HG02610 (cell line): ENCODE data around the gene OPTN.
"Not testable (repeated sequence)": the region's sequence is repeated elsewhere in the genome, so short reads cannot be mapped to it uniquely, and the experiment has no call there.

Experiments used
- ATAC-seq: cut with Tn5 transposase; IDR thresholded peaks from one replicate; pipeline ENCODE4 v1.9.1; 2021; ENCODE audit warnings: mild to moderate bottlenecking, moderate library complexity; ENCODE audit not compliant: unreplicated experiment

Gene OPTN

DNA sequence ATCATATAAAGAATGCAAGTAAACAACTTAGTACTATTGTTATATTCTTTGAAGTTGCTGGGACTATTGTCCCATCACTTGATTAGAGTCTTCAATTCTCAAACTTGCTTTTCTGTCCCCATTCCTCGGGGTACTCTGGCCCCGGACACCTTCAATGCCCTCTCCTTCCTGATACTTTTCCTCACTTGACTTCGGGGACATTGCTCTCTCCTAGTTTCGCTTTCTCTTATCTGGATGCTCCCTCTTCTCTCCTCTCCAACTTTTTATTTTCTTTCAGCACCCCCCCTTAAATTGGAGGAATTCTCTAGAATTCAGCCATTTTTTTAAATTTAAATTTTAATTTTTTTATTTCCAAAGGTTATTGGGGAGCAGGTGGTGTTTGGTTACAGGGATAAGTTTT is 10.6 kb upstream of the OPTN start:
- no peak for ATAC-seq

DNA sequence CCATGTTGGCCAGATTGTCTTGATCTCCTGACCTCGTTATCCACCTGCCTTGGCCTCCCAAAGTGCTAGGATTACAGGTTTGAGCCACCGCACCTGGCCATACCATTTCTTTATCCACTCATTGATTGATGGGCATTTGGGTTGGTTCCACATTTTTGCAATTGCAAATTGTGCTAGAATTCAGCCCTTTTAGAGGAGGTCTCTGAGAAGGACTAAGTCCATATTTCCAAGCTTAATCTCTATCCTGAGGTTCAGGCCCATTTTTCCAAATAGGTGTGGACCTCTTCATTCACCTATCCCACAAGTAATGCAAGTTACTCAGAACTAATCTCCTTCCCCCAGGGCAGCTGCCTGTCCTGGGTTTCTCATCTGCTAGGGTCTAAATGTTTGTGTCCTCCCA is 9.7 kb upstream of the OPTN start:
- ATAC-seq, result no peak

DNA sequence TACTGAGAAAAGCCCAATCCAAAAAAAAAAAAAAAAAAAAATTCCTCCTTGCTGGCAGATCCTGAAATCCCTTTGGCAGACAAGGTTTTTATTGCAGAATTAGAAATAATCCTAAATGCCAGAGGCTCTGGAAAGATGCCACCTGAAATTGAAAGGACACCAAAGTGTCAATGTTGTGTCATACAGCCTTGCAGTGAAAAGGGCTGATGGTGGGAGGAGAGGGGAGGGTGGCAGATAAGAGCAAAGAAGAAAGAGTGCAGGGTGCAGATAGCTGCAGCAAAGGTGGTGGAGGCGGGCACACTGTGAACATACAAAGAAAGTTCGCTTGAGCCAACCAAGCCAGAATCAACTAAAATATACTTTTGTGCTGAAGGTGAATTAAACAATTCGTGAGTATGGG is 8.2 kb upstream of the OPTN start:
- no peak for ATAC-seq

GRCh38 chr10:13092291-13093102 is 7.5 kb upstream of the OPTN start:
- no peak for ATAC-seq

DNA sequence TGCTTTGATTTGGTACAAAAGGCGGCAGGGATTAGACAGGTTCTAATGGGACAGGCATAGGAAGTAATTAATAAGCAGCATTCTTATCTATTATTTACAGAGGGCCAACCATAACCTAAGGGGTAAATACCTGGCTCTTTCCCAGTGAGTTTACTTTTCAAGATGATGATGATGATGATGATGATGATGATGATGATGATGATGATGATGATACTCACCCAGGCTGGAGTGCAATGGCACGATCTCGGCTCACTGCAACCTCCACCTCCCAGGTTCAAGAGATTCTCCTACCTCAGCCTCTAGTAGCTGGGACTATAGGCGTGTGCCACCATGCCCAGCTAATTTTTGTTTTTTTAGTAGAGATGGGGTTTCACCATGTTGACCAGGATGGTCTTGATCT is 5.9 kb upstream of the OPTN start:
- not testable (repeated sequence) for ATAC-seq

GRCh38 chr10:13095094-13095493 is 4.9 kb upstream of the OPTN start:
- ATAC-seq, result no peak

DNA sequence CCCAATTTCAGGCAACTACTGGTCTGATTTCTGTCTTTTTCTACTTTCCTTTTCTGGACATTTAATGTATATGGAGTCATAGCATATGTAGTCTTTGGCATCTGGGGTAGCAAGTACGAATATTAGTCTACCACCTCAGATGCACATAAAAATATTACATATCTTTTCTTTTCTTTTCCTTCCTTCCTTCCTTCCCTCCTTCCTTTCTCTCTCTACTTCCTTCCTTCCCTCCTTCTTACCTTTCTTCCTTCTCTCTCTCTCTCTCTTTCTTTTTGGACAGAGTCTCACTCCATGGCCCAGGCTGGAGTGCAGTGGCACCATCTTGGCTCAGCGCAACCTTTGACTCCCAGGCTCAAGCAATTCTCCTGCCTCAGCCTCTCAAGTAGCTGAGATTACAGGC is 4.0 kb upstream of the OPTN start:
- ATAC-seq, result no peak

DNA sequence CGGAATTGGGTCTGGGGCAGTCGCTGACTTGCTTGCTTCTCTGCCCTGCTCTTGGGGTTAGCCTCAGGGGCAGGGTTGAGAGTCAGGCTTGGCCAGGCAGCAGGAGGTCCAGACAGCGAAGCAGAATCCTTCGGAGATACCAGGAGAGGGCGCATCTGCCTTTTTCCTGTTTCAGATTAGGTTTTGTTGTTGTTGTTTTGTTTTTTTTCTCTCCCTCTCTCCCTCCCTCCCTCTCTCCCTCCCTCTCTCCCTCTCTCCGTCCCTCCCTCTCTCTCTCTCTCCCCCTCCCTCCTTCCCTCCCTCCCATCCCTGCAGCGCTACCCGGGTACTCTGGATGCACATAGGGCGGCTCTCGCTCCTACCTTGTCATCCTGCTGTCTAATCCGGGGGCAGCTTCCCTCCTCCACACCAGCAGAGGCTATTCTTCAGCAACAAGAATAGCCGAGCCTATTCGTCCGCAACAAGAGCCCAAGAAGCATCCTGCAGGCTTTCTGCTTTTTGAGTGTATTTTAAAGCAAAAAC is 758 bp upstream of the OPTN start:
- ATAC-seq, result peak; percentile 23

DNA sequence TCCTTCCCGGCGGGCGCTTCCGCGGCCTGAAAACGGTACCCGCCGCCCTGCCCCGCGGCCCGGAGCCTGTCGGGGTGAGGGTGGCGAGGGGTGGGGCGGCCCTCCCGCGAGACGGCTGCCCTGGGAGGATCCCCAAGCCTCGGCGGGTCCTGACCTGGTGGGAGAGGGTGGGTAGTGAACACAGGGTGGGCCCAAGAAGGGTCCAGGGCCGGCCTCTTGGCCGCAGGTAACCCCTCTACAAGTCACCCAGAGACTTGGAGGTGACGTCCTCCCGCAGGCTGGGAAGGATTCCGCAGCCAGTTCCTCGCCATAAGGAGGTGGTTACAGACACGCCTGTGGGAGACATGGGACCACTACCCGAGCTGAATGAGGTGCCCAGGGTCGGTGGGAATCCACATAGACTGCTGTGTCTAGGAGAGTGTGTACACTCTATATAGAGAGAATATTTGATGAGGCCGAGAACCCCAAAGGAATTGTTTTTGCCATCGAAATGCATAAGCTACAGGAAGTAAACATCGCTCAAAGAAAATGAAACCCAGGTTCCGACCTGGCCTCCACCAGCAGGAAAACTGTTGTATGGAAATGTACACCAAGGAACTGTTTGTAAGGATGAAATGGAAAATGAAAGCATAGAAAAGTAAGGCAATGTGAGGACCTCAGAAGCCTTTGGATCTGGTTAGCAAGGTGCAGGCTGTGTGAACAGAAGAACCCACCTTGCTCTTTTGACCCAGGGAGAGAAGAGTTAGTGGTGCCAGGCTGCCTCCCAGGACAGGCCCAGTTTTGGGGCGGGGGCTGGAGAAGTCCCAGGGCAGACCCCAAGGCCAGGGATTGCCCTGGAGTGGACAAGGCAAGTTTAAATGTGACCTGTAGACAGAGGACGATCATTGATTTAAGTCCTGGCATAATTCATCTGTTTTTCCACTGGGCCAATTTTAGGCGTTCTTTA is 659 bp downstream of the OPTN start:
- peak; percentile 32 for ATAC-seq

DNA sequence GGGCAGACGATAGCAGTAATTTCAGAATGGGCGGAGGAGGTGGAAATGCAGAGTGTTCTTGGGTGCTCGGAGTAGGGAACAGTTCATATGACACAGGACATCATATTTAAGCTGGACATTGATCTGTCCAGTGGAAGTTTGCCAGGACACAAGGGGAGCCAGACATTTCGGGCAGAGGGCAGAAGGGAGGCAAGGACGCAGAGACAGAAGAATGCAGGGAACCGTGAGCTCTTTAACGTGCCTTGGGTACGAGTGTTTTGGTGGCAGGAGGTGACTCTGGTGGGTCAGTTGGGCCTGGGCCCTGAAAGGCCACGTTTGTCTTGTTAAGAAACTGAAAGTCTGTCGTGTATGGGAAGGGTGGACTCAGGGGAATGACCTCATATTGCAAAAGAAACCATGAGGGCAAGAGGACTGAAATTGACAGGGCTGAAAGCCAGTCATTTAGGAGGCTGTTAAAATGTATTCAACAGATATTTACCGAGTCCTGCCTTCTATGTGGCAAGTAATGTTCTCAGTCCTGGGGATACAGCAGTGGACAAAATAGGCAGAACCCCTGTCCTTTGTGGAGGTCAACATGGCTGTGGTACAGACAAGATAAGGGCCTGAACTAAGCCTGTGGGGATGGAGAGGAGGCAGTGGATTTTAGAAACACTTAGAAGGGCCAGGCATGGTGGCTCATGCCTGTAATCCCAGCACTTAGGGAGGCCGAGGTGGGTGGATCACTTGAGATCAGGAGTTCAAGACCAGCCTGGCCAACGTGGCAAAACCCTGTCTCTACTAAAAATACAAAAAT is 2.2 kb downstream of the OPTN start:
- no peak for ATAC-seq

DNA sequence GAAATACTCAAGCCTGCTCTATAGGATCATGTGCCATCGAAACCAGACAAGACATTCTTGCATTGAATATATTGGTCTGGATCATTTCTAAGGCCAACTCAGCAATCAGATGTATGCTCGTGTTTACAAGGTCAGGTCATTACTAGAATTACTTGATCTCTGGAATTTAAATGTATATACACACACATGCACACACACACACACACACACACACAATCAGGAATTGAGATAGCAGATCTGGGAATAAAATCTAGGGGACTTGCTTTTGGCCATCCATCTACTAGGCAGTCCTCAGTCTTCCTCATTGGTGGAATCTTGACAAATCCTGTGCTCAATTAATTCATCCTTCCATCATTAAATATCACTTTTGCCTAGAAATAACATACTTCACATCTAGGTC is 3.6 kb downstream of the OPTN start:
- ATAC-seq, result no peak

DNA sequence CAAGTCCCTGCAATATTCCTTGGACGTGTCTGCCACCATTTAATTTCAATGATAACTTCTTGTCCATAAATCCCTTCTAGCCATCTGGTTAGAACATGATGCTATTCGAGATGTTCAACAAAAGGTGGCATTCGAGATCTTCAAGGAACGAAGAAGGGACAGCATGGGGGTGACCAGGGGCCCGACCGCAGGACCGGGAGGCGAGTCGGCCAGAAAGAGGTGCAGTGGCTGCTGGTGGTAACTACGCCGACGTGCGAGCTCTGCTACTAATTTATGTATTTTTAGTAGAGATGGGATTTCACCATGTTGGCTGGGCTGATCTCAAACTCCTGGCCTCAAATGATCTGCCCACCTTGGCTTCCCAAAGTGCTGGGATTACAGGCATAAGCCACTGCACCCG is 4.7 kb downstream of the OPTN start:
- no peak for ATAC-seq

DNA sequence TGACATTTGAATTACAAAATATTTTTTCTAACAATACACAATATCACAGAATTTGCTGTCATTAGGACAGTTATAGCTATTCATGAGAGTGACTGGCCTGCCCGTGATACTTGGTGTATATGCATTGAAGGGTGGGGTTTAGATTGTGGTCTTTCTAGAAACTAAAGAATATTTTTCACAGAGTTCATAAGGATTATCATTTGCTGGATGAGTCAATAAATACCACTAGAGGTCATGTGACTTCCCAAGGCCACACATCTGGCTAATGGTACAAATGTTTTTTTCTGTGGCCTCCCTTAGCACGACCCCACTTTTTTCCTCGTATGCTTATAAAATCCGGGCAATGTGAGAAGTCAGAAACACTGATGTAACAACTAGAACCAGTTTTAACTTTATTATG is 5.2 kb downstream of the OPTN start:
- ATAC-seq, result no peak

GRCh38 chr10:13106387-13107045 is 6.6 kb downstream of the OPTN start:
- no peak for ATAC-seq

- no peak for ATAC-seq
Observed at GRCh38 chr10:13110908-13111307, 10.9 kb downstream of the OPTN start.

GRCh38 chr10:13113544-13113943 is 13.6 kb downstream of the OPTN start:
- ATAC-seq, result no peak

DNA sequence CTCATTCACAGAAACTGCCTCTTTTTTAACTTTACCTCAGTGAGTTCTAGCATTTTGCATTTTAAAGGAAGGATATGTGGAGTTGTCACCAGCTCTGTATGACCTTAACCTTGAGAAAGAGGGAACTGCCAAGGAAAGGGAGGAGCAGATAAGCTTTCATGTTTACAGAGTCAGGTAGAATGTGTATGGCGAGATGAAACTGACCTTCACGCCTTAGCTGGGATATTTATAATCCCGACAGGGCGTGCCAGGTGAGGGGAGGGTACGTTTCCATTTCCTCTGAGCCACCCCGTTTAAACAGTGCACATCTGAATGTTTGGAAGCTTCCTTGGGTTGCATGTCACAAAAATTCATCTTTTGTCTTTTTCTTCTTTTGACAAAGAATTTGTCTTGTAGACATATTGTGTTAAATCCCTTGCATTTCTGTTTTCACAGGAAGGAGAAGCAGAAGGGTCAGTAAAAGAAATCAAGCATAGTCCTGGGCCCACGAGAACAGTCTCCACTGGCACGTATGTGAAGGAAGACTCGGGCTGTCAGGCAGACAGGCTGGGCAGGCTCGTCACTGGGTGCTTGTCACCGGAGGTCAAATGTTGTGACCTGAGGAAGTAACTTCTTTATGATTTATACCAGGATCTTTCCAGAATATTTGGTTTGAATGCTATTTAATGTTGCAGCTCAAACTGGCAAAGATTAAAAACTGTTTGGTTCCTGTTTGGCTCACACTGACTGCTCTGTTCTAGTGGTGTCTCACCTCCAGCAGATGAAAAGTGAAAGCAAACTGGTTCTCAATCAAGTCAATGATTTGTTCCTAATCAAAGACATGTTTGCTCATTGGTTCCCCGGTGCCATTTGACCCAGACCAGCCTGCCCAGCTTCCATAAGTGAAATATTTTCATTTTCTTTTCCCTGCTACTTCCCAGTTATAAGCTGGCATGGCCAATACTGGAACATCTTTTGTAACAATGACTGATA is 16.2 kb downstream of the OPTN start:
- ATAC-seq, result no peak

GRCh38 chr10:13117841-13118783 is 18.1 kb downstream of the OPTN start:
- ATAC-seq, result no peak
